WTC11 (cell line): ENCODE data around the gene LELP1. TPM values are rescaled to one million over a fixed set of nuclear protein-coding genes. Genes with fewer than 3 reads are reported as not detected.

Source experiments
- ATAC-seq: fragments of 200-7000 bp; cut with Tn5 transposase; 2 replicates; pipeline ENCODE4 v1.10.0; 2021; ENCODE audit warnings: mild to moderate bottlenecking, moderate library complexity
- CTCF ChIA-PET: fragments of 300-600 bp; sonication (Branson Sonifier 250); formaldehyde crosslinking; loops from one replicate; lab custom pipeline; 2021; ENCODE audit warnings: antibody characterized with exemption; lab: Charles Lee
- POLR2A ChIA-PET: fragments of 350-600 bp; sonication (Branson Sonifier 250); formaldehyde crosslinking; loops from one replicate; lab custom pipeline; 2021; ENCODE audit warnings: antibody characterized with exemption; lab: Charles Lee
- DNase-seq: peaks from one replicate; pipeline ENCODE4 v3.0.0; 2021; ENCODE audit warnings: low spot score
- H3K27ac Mint-ChIP-seq: 2 replicates; pipeline ENCODE4 v1.8.0; 2021; ENCODE audit warnings: mixed read lengths
- H3K27me3 Mint-ChIP-seq: 2 replicates; pipeline ENCODE4 v1.8.0; 2021; ENCODE audit warnings: low read depth, mild to moderate bottlenecking, moderate library complexity, mixed read lengths
- H3K36me3 Mint-ChIP-seq: 2 replicates; pipeline ENCODE4 v1.8.0; 2021; ENCODE audit warnings: mixed read lengths
- H3K4me1 Mint-ChIP-seq: 2 replicates; pipeline ENCODE4 v1.8.0; 2022; ENCODE audit warnings: mixed read lengths
- H3K4me3 Mint-ChIP-seq: 2 replicates; pipeline ENCODE4 v1.8.0; 2021; ENCODE audit warnings: mild to moderate bottlenecking, moderate library complexity, mixed read lengths
- H3K9me3 Mint-ChIP-seq: 2 replicates; pipeline ENCODE4 v1.8.0; 2021; ENCODE audit warnings: mixed read lengths
- ATF1 ChIP-seq: sonication (generic); formaldehyde crosslinking; IDR thresholded peaks from 2 replicates; pipeline ENCODE4 v1.8.1; 2023; ENCODE audit warnings: mild to moderate bottlenecking, moderate library complexity, missing genetic modification reagents
- CBFB ChIP-seq: sonication (generic); formaldehyde crosslinking; IDR thresholded peaks from 2 replicates; pipeline ENCODE4 v1.8.1; 2022; ENCODE audit warnings: mild to moderate bottlenecking, low read depth, missing genetic modification reagents
- ETV6 ChIP-seq: sonication (generic); formaldehyde crosslinking; IDR thresholded peaks from 2 replicates; pipeline ENCODE4 v1.8.1; 2022; ENCODE audit warnings: mild to moderate bottlenecking, missing genetic modification reagents
- FOXP1 ChIP-seq: sonication (generic); formaldehyde crosslinking; IDR thresholded peaks from 2 replicates; pipeline ENCODE4 v1.8.0; 2022; ENCODE audit warnings: missing genetic modification reagents, mild to moderate bottlenecking, moderate library complexity, borderline replicate concordance
- GABPB1 ChIP-seq: sonication (generic); formaldehyde crosslinking; IDR thresholded peaks from 2 replicates; pipeline ENCODE4 v1.8.1; 2023; ENCODE audit warnings: mild to moderate bottlenecking, missing genetic modification reagents
- IRF2 ChIP-seq: sonication (generic); formaldehyde crosslinking; IDR thresholded peaks from 2 replicates; pipeline ENCODE4 v1.8.0; 2022; ENCODE audit warnings: low read depth, missing genetic modification reagents, borderline replicate concordance
- JUN ChIP-seq: sonication (generic); formaldehyde crosslinking; IDR thresholded peaks from 2 replicates; pipeline ENCODE4 v1.8.0; 2023; ENCODE audit warnings: mild to moderate bottlenecking, missing genetic modification reagents
- NFE2L1 ChIP-seq: sonication (generic); formaldehyde crosslinking; IDR thresholded peaks from 2 replicates; pipeline ENCODE4 v1.8.1; 2023; ENCODE audit warnings: missing genetic modification reagents
- NR1H2 ChIP-seq: sonication (generic); formaldehyde crosslinking; IDR thresholded peaks from 2 replicates; pipeline ENCODE4 v1.9.0; 2021; ENCODE audit warnings: mild to moderate bottlenecking, moderate library complexity, missing genetic modification reagents
- PRDM15 ChIP-seq: sonication (generic); formaldehyde crosslinking; IDR thresholded peaks from 2 replicates; pipeline ENCODE4 v1.8.0; 2022; ENCODE audit warnings: missing genetic modification reagents
- PREB ChIP-seq: sonication (generic); formaldehyde crosslinking; IDR thresholded peaks from 2 replicates; pipeline ENCODE4 v1.8.1; 2022; ENCODE audit warnings: mild to moderate bottlenecking, missing genetic modification reagents, moderate library complexity, borderline replicate concordance
- SMAD3 ChIP-seq: sonication (generic); formaldehyde crosslinking; IDR thresholded peaks from 2 replicates; pipeline ENCODE4 v1.8.0; 2022; ENCODE audit warnings: missing genetic modification reagents, mild to moderate bottlenecking, borderline replicate concordance
- TEAD1 ChIP-seq: sonication (generic); formaldehyde crosslinking; IDR thresholded peaks from 2 replicates; pipeline ENCODE4 v1.8.0; 2022; ENCODE audit warnings: mild to moderate bottlenecking, missing genetic modification reagents
- ZNF121 ChIP-seq: sonication (generic); formaldehyde crosslinking; IDR thresholded peaks from 2 replicates; pipeline ENCODE4 v1.8.0; 2023; ENCODE audit warnings: missing genetic modification reagents
- ZNF138 ChIP-seq: sonication (generic); formaldehyde crosslinking; conservative IDR thresholded peaks from 2 replicates; pipeline ENCODE4 v1.8.1; 2022; ENCODE audit warnings: mild to moderate bottlenecking, moderate library complexity, missing genetic modification reagents
- ZNF317 ChIP-seq: sonication (generic); formaldehyde crosslinking; IDR thresholded peaks from 2 replicates; pipeline ENCODE4 v1.8.1; 2023; ENCODE audit warnings: low read depth, mild to moderate bottlenecking, moderate library complexity, missing genetic modification reagents, borderline replicate concordance
- ZNF396 ChIP-seq: fragments of 250-450 bp; sonication (Bioruptor Pico); IDR thresholded peaks from 2 replicates; pipeline ENCODE4 v1.8.0; 2021; ENCODE audit warnings: mild to moderate bottlenecking, moderate library complexity, borderline replicate concordance
- total RNA-seq: library from RNA; stranded (reverse); gene quantifications from 3 replicates; pipeline ENCODE4 v1.2.3, GENCODE V29; 2021
- TF ChIP-seq, protein P1 (sequence below): sonication (generic); formaldehyde crosslinking; IDR thresholded peaks from 2 replicates; pipeline ENCODE4 v1.8.1; 2023; ENCODE audit warnings: mild to moderate bottlenecking, missing genetic modification reagents
- TF ChIP-seq, protein P2 (sequence below): sonication (generic); formaldehyde crosslinking; IDR thresholded peaks from 2 replicates; pipeline ENCODE4 v1.8.0; 2022; ENCODE audit warnings: mild to moderate bottlenecking, missing genetic modification reagents
- TF ChIP-seq, protein P3 (sequence below): sonication (generic); formaldehyde crosslinking; IDR thresholded peaks from 2 replicates; pipeline ENCODE4 v1.8.1; 2023; ENCODE audit warnings: mild to moderate bottlenecking, missing genetic modification reagents, moderate library complexity

LELP1 gene
- total RNA-seq, 1 experiment from 2014 or later, result not detected

DNA sequence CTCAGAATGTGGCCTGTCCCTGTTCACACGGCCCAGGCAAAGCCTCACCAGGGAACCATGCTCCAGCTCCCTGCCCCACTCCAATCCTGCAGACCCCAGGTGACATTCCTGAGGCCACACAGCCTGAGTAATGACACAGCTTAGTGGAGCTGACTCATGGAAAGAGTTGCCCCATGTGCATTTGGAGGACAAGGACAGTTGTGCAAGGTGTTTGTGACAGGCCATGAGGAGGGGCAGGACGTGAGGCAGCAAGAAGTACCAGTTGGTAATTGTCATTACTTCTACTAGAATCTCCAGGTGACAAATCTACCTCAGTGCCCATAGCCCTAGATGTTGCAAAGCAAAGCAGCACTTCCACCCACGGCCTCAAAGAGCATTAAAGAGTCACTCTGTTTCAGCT lies 29.3 kb downstream of the LELP1 start:
- POLR2A ChIA-PET, result no interaction called here
- no peaks in the 10 kb centered on the region for H3K9me3 Mint-ChIP-seq
- no peaks in the 10 kb centered on the region for H3K36me3 Mint-ChIP-seq
- H3K4me3 Mint-ChIP-seq, result no peak overlapping the region
- H3K27me3 Mint-ChIP-seq, result peaks cover 3% of the 10 kb centered on the region; the same call in 1 of the 2 replicates
- H3K27ac Mint-ChIP-seq, result no peak overlapping the region
- H3K4me1 Mint-ChIP-seq, result no peaks in the 10 kb centered on the region
- DNase-seq, result no peak
- CTCF ChIA-PET, result interaction anchor here (1.5 to 2.7 kb wide), 2 partner anchors 45 to 56 kb away, joined by 6 to 10 read pairs; no protein-coding TSS in a partner anchor
- TF ChIP-seq GABPB1 (CRISPR knock-in tag), result no peak
- TF ChIP-seq TEAD1 (CRISPR knock-in tag), result no peak
- TF ChIP-seq ZNF138 (CRISPR knock-in tag), result no peak
- TF ChIP-seq NFE2L1 (CRISPR knock-in tag), result no peak
- TF ChIP-seq ATF1, result no peak
- no peak for TF ChIP-seq PREB (CRISPR knock-in tag)
- TF ChIP-seq CBFB (CRISPR knock-in tag), result no peak
- TF ChIP-seq SMAD3, result no peak
- no peak for TF ChIP-seq NR1H2
- no peak for TF ChIP-seq ZNF121 (CRISPR knock-in tag)
- TF ChIP-seq ZNF317 (CRISPR knock-in tag), result no peak
- TF ChIP-seq ZNF396 (CRISPR knock-in tag), result no peak
- TF ChIP-seq PRDM15 (CRISPR knock-in tag), result no peak
- TF ChIP-seq IRF2, result no peak
- TF ChIP-seq FOXP1 (CRISPR knock-in tag), result no peak
- TF ChIP-seq, protein P1, sequence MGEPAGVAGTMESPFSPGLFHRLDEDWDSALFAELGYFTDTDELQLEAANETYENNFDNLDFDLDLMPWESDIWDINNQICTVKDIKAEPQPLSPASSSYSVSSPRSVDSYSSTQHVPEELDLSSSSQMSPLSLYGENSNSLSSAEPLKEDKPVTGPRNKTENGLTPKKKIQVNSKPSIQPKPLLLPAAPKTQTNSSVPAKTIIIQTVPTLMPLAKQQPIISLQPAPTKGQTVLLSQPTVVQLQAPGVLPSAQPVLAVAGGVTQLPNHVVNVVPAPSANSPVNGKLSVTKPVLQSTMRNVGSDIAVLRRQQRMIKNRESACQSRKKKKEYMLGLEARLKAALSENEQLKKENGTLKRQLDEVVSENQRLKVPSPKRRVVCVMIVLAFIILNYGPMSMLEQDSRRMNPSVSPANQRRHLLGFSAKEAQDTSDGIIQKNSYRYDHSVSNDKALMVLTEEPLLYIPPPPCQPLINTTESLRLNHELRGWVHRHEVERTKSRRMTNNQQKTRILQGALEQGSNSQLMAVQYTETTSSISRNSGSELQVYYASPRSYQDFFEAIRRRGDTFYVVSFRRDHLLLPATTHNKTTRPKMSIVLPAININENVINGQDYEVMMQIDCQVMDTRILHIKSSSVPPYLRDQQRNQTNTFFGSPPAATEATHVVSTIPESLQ, result no peak
- TF ChIP-seq, protein P2, sequence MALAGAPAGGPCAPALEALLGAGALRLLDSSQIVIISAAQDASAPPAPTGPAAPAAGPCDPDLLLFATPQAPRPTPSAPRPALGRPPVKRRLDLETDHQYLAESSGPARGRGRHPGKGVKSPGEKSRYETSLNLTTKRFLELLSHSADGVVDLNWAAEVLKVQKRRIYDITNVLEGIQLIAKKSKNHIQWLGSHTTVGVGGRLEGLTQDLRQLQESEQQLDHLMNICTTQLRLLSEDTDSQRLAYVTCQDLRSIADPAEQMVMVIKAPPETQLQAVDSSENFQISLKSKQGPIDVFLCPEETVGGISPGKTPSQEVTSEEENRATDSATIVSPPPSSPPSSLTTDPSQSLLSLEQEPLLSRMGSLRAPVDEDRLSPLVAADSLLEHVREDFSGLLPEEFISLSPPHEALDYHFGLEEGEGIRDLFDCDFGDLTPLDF (CRISPR knock-in tag), result no peak
- no peak for TF ChIP-seq ETV6 (CRISPR knock-in tag)
- no peak for TF ChIP-seq JUN (CRISPR knock-in tag)
- TF ChIP-seq, protein P3, sequence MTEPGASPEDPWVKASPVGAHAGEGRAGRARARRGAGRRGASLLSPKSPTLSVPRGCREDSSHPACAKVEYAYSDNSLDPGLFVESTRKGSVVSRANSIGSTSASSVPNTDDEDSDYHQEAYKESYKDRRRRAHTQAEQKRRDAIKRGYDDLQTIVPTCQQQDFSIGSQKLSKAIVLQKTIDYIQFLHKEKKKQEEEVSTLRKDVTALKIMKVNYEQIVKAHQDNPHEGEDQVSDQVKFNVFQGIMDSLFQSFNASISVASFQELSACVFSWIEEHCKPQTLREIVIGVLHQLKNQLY (CRISPR knock-in tag), result no peak
- TF ChIP-seq, all 79 proteins: peak for 0
- no peak for ATAC-seq
